Hepatocyte (in vitro differentiated cells): ENCODE measurements around the gene PPP6R2. TPM values are rescaled to one million over a fixed set of nuclear protein-coding genes. Genes with fewer than 3 reads are reported as not detected.

Source experiments
- DNase-seq: peaks from one replicate; pipeline ENCODE4 v3.0.0-alpha.2; 2016; ENCODE audit warnings: low spot score
- H2AFZ ChIP-seq: fragments of 200-600 bp; sonication (generic); 2 replicates; pipeline ENCODE4 v1.6.0; 2016; ENCODE audit warnings: antibody characterized with exemption, mild to moderate bottlenecking
- H3K27ac ChIP-seq: fragments of 200-600 bp; sonication (generic); 2 replicates; pipeline ENCODE4 v1.5.1; 2016; ENCODE audit warnings: mild to moderate bottlenecking
- H3K27me3 ChIP-seq: fragments of 200-600 bp; sonication (generic); 2 replicates; pipeline ENCODE4 v1.6.1; 2016
- H3K36me3 ChIP-seq: fragments of 200-600 bp; sonication (generic); replicated peaks from 2 replicates; pipeline ENCODE4 v1.5.1; 2016; ENCODE audit warnings: low read depth; ENCODE audit not compliant: insufficient read depth
- H3K4me1 ChIP-seq: fragments of 200-600 bp; sonication (generic); 2 replicates; pipeline ENCODE4 v1.5.1; 2016; ENCODE audit warnings: mild to moderate bottlenecking, moderate library complexity; ENCODE audit not compliant: insufficient read depth
- H3K4me2 ChIP-seq: fragments of 200-600 bp; sonication (generic); 2 replicates; pipeline ENCODE4 v1.6.0; 2016
- H3K4me3 ChIP-seq: fragments of 200-600 bp; sonication (generic); 2 replicates; pipeline ENCODE4 v1.5.1; 2016; ENCODE audit warnings: mild to moderate bottlenecking
- H3K79me2 ChIP-seq: fragments of 200-600 bp; sonication (generic); 2 replicates; pipeline ENCODE4 v1.6.0; 2017; ENCODE audit warnings: mild to moderate bottlenecking
- H3K9me2 ChIP-seq: fragments of 200-600 bp; sonication (generic); replicated peaks from 2 replicates; pipeline ENCODE4 v1.6.0; 2017; ENCODE audit warnings: mild to moderate bottlenecking; ENCODE audit not compliant: insufficient read depth
- H3K9me3 ChIP-seq: fragments of 200-600 bp; sonication (generic); 2 replicates; pipeline ENCODE4 v1.5.1; 2016; ENCODE audit warnings: low read depth, mild to moderate bottlenecking
- H4K20me1 ChIP-seq: fragments of 200-600 bp; sonication (generic); 2 replicates; pipeline ENCODE4 v1.6.0; 2016; ENCODE audit warnings: mild to moderate bottlenecking; ENCODE audit not compliant: insufficient read depth, poor library complexity, severe bottlenecking
- EZH2 ChIP-seq: fragments of 200-600 bp; sonication (generic); IDR thresholded peaks from 2 replicates; pipeline ENCODE4 v1.6.1; 2016; ENCODE audit warnings: antibody characterized with exemption, mild to moderate bottlenecking, borderline replicate concordance
- EZH2phosphoT487 ChIP-seq: fragments of 200-600 bp; sonication (generic); IDR thresholded peaks from one replicate; pipeline ENCODE4 v1.6.1; 2018; ENCODE audit warnings: antibody characterized with exemption, mild to moderate bottlenecking, low read depth, moderate library complexity; ENCODE audit not compliant: unreplicated experiment, severe bottlenecking
- WGBS: methylation state at CpG from one replicate; pipeline ENCODE4 v1.1.6; 2016; ENCODE audit warnings: low lambda C conversion rate; ENCODE audit errors: missing lambda C conversion rate; 5-methylcytosine and 5-hydroxymethylcytosine counted together
- polyA plus RNA-seq: library from polyadenylated mRNA; unstranded; fragments of >200 nt; fragmentation: Nextera tagmentation; extraction: Ambion mirVana; gene quantifications from 2 replicates; pipeline ENCODE4 v1.2.1, GENCODE V29; 2016
- total RNA-seq: library from RNA; depleted of rRNA; stranded (reverse); fragments of >200 nt; gene quantifications from 2 replicates; pipeline ENCODE4 v1.2.3, GENCODE V29; 2014
- TF ChIP-seq, protein P1 (sequence below): fragments of 200-600 bp; sonication (generic); IDR thresholded peaks from 2 replicates; pipeline ENCODE4 v1.5.1; 2016; ENCODE audit warnings: antibody characterized with exemption, mild to moderate bottlenecking; ENCODE audit not compliant: poor library complexity

Gene PPP6R2
- total and polyA plus RNA-seq, 2 experiments from 2014 or later = 47.0 to 57.9 TPM

DNA sequence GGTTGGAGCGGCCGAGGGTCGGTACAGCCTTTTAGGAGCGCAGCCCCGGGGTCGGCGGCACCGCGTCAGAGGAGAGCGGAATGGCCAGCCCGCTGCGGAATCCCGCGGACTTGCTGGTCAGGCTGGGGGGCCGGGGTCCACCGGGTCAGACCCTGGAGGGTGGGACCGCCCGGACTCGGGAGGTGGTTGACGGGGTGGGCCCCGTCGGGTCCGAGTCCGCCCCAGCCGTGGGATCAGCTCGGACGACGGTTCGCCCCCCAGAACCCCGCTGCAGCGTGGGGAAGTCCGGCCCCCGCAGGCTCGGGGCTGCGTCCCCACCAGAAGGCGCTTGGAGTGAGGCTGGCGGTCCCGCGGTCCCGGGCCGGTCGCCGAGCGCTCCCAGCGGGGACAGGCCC lies 137.9 kb downstream of the PPP6R2 start:
- Histone ChIP-seq H3K4me3 (peak overlapping the region; percentile 52), H3K27me3 (peaks cover 29% of the 10 kb centered on the region), H3K79me2 (no peaks in the 10 kb centered on the region), H4K20me1 (no peaks in the 10 kb centered on the region), H3K4me1 (peaks cover 14% of the 10 kb centered on the region), H3K9me3 (no peaks in the 10 kb centered on the region), H3K27ac (no peak overlapping the region), H3K4me2 (peak overlapping the region; percentile 88), H3K36me3 (no peaks in the 10 kb centered on the region), H3K9me2 (no peaks in the 10 kb centered on the region), H2AFZ (peak overlapping the region; percentile 74)
- TF ChIP-seq EZH2 (peak; percentile 79), EZH2phosphoT487 (no peak)
- DNase-seq = no peak
- WGBS = 10% methylated on average over 20 of the region's 45 CpGs

DNA sequence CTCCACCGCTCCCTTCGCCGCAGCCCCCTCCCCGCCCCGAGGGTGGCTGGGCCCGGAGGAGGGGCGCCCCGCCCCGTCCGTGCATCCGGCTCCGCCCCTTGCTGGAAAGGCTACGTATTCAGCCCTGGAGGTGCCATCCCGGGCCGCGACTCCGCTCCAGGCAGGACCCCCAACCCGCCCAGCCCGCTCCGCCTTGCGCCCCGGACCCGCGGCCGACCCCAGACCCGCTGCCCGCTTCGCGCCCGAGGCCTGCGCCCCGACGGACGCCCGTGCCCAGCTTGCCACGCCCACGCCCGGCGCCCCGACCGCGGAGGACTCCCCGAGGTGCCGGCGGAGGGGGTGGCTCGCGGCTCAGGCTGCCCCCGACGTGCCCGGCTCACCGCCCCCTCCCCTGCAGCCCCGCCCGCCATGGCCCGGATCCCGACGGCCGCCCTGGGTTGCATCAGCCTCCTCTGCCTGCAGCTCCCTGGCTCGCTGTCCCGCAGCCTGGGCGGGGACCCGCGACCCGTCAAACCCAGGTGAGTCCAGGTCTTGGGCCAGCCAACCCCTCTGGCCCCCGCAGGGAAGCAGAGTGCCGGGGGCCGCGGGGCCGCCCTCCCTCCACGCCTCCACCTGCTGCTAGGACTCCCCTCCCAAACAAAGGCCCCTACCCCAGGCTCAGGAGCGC lies 138.4 kb downstream of the PPP6R2 start, which contains the start of gene ADM2:
ADM2 (plus strand) TSS at position 104 of the 667 bp plus-strand sequence; CDS start at position 409, 305 bp downstream.
- Histone ChIP-seq H3K27ac (no peak within 1 kb of the TSS), H3K9me3 (no peaks in the 10 kb centered on the region), H3K27me3 (peaks cover 29% of the 10 kb centered on the region), H3K9me2 (no peaks in the 10 kb centered on the region), H3K4me1 (peaks cover 14% of the 10 kb centered on the region), H4K20me1 (no peaks in the 10 kb centered on the region), H2AFZ (peak within 1 kb of the TSS; percentile 74), H3K36me3 (no peaks in the 10 kb centered on the region), H3K4me3 (peak within 1 kb of the TSS; percentile 52), H3K4me2 (peak within 1 kb of the TSS; percentile 88), H3K79me2 (no peaks in the 10 kb centered on the region)
- peak; percentile 73 for DNase-seq
- TF ChIP-seq EZH2phosphoT487 (no peak), EZH2 (peak; percentile 17)
- TF ChIP-seq, protein P1, sequence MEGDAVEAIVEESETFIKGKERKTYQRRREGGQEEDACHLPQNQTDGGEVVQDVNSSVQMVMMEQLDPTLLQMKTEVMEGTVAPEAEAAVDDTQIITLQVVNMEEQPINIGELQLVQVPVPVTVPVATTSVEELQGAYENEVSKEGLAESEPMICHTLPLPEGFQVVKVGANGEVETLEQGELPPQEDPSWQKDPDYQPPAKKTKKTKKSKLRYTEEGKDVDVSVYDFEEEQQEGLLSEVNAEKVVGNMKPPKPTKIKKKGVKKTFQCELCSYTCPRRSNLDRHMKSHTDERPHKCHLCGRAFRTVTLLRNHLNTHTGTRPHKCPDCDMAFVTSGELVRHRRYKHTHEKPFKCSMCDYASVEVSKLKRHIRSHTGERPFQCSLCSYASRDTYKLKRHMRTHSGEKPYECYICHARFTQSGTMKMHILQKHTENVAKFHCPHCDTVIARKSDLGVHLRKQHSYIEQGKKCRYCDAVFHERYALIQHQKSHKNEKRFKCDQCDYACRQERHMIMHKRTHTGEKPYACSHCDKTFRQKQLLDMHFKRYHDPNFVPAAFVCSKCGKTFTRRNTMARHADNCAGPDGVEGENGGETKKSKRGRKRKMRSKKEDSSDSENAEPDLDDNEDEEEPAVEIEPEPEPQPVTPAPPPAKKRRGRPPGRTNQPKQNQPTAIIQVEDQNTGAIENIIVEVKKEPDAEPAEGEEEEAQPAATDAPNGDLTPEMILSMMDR = no peak
- WGBS = 14% methylated on average over 13 of the region's 70 CpGs

GRCh38 chr22:50482107-50483074 lies 139.3 kb downstream of the PPP6R2 start:
- WGBS = 84% methylated on average over 30 of the region's 35 CpGs
- TF ChIP-seq, protein P1 = no peak
- TF ChIP-seq EZH2 (no peak), EZH2phosphoT487 (no peak)
- H3K4me2 ChIP-seq = peak overlapping the region; percentile 88
- H2AFZ ChIP-seq = peak overlapping the region; percentile 74
- H3K9me3 ChIP-seq = no peaks in the 10 kb centered on the region
- H4K20me1 ChIP-seq = no peaks in the 10 kb centered on the region
- H3K36me3 ChIP-seq = no peaks in the 10 kb centered on the region
- H3K27ac ChIP-seq = no peak overlapping the region
- peaks cover 29% of the 10 kb centered on the region for H3K27me3 ChIP-seq
- H3K4me1 ChIP-seq = peaks cover 14% of the 10 kb centered on the region
- H3K79me2 ChIP-seq = no peaks in the 10 kb centered on the region
- peak overlapping the region; percentile 52 for H3K4me3 ChIP-seq
- H3K9me2 ChIP-seq = no peaks in the 10 kb centered on the region
- DNase-seq = no peak

DNA sequence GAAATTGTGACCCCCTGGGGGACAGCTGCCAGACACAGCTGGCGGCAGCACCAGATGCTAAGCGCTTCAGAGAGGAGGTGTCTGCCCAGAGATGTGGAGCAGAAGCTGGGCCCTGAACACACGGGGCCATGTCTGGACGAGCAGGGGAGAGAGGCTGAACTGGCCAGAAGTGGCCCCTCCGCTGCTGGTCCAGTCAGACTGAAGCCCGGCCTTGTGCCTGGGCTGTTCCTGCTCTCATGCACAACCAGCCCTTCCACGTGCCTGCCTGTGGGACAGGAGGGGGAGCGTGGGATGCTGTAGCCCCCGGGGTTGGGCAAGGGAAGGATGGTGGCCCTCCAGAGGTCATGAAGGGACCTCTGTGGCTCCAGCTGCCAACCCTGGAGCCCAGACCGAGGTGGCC lies 140.0 kb downstream of the PPP6R2 start:
- TF ChIP-seq, protein P1 = no peak
- TF ChIP-seq EZH2phosphoT487 = no peak
- no peak for TF ChIP-seq EZH2
- WGBS = 94% methylated on average over 9 of the region's 10 CpGs
- Histone ChIP-seq H3K36me3 (no peaks in the 10 kb centered on the region), H3K4me3 (no peak overlapping the region), H3K9me3 (no peaks in the 10 kb centered on the region), H3K4me1 (peaks cover 14% of the 10 kb centered on the region), H3K9me2 (no peaks in the 10 kb centered on the region), H3K27me3 (peaks cover 29% of the 10 kb centered on the region), H2AFZ (no peak overlapping the region), H3K4me2 (peak overlapping the region; percentile 88), H3K27ac (no peak overlapping the region), H3K79me2 (no peaks in the 10 kb centered on the region), H4K20me1 (no peaks in the 10 kb centered on the region)
- no peak for DNase-seq
